Natural killer cell treated with Interleukin-12 subunit alpha and Interleukin-12 subunit beta and Interleukin-15 and Interleukin-18, amount 100 ng/mL, for 72 hours (primary cell): ENCODE measurements around the gene MUC16. TPM values are rescaled to one million over a fixed set of nuclear protein-coding genes. Genes with fewer than 3 reads are reported as not detected.
A peak's percentile ranks its signal among the peaks of the same experiment; 100 is the strongest.
"Not testable (repeated sequence)": the region's sequence is repeated elsewhere in the genome, so short reads cannot be mapped to it uniquely, and the experiment has no call there.

Experiments used
- ATAC-seq, 2 donors: fragments of 150-1000 bp; cut with Tn5 transposase in 1 of 2; sonication (Bioruptor Pico), chemical (Tn5 transposase) in 1 of 2; 2 replicates each; pipeline ENCODE4 v1.10.0; 2021
- DNase-seq: peaks from one replicate; pipeline ENCODE4 v3.0.0; 2022; ENCODE audit warnings: low spot score
- H3K27ac Mint-ChIP-seq, 2 donors: 1 replicate in 1 of 2; 2 replicates in 1 of 2; pipeline ENCODE4 v1.8.0; 2022; ENCODE audit warnings: mixed read lengths in 2 of 2, mild to moderate bottlenecking in 1 of 2, moderate library complexity in 1 of 2
- H3K27me3 Mint-ChIP-seq, 2 donors: 1 replicate in 1 of 2; 2 replicates in 1 of 2; pipeline ENCODE4 v1.8.0; 2022; ENCODE audit warnings: mixed read lengths in 2 of 2
- H3K36me3 Mint-ChIP-seq: one replicate; pipeline ENCODE4 v1.8.0; 2022; ENCODE audit warnings: mixed read lengths
- H3K4me1 Mint-ChIP-seq, 2 donors: 1 replicate in 1 of 2; 2 replicates in 1 of 2; pipeline ENCODE4 v1.8.0; 2022; ENCODE audit warnings: low read depth in 2 of 2, mixed read lengths in 2 of 2, mild to moderate bottlenecking in 1 of 2
- H3K4me3 Mint-ChIP-seq: one replicate; pipeline ENCODE4 v1.8.0; 2022; ENCODE audit warnings: mixed read lengths
- H3K9me3 Mint-ChIP-seq: 2 replicates; pipeline ENCODE4 v1.8.0; 2022; ENCODE audit warnings: mixed read lengths
- total RNA-seq, 2 donors: library from RNA; stranded (reverse); gene quantifications; one replicate each; pipeline ENCODE4 v1.2.3, GENCODE V29; 2022

The MUC16 gene
- under 1 TPM in 1 of 2 donors, not detected in 1; 0.03 TPM for total RNA-seq

- DNase-seq, result no peak
- Mint-ChIP-seq H3K27ac (no peak within 1 kb of the TSS), H3K4me3 (no peak within 1 kb of the TSS)
Measured at GRCh38 chr19:9009935-9010651, at the start of gene MUC16. MUC16 (minus strand) TSS chr19:9010409.

GRCh38 chr19:9058905-9059667 lies 48.9 kb upstream of the MUC16 start:
- Mint-ChIP-seq H3K27me3 (peaks cover 4 to 11% of the 10 kb centered on the region in 2 donors), H3K27ac (no peak overlapping the region), H3K9me3 (no peaks in the 10 kb centered on the region), H3K4me3 (no peak overlapping the region), H3K4me1 (no peaks in the 10 kb centered on the region), H3K36me3 (no peaks in the 10 kb centered on the region)
- no peak for DNase-seq
- ATAC-seq, result no peak

More at GRCh38 chr19:9009935-9010651, at the start of gene MUC16:
- ATAC-seq, result peak; percentile 34
- Mint-ChIP-seq H3K27me3 (peaks cover 6 to 12% of the 10 kb centered on the region in 2 donors), H3K9me3 (no peaks in the 10 kb centered on the region), H3K4me1 (no peaks in the 10 kb centered on the region), H3K36me3 (no peaks in the 10 kb centered on the region)

DNA sequence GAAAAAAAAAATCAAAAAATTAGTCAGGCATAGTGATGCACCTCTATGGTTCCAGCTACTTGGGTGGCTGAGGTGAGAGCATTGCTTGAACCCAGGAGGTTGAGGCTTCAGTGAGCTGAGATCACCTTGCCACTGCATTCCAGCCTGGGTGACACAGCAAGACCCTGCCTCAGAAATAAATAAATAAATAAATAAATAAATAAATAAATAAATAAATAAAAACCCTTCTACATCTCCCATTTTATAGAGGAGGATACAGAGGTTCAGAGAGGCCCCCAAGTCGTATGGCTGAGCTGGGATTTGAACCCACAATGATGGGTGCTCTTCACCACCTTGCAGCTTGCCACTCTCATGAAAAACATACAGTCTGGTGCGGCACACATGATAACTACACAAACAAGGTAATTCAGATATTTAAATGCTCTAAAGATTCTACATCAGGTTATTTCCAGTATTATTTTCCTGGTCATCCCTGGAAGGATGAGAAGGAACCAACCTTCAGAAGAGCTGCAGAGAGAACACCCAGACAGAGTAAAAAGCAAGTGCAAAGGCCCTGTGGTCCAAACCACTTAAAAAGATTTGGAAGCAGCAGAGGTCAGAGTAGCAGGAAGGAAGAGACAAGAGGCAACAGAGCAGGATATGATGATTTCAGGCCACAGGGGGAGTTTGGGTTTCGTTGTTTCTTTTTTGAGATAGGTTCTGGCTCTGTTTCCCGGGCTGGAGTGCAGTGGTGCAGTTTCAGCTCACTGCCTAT lies 47.5 kb upstream of the MUC16 start:
- no peak overlapping the region for H3K27ac Mint-ChIP-seq
- DNase-seq (no peak), ATAC-seq (no peak)
- no peaks in the 10 kb centered on the region for H3K36me3 Mint-ChIP-seq
- no peaks in the 10 kb centered on the region for H3K9me3 Mint-ChIP-seq
- H3K4me1 Mint-ChIP-seq, result no peaks in the 10 kb centered on the region
- peaks cover 4 to 9% of the 10 kb centered on the region in 2 donors for H3K27me3 Mint-ChIP-seq
- no peak overlapping the region for H3K4me3 Mint-ChIP-seq

DNA sequence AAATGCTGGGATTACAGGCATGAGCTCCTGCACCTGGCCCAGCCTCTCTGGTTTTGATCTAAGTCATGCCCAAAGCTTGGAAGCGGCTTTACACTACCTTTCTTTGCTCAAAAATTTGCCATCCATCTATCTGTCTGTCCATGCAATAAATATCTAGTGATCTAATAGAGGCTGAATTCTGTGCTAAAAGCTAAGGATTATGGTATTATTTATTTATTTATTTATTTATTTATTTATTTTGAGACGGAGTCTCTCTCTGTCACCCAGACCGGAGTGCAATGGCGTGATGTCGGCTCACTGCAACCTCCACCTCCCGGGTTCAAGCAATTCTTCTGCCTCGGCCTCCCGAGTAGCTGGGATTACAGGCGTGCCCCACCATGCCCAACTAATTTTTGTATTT lies 45.9 kb upstream of the MUC16 start:
- not testable (repeated sequence) for ATAC-seq, H3K4me1 Mint-ChIP-seq, H3K27ac Mint-ChIP-seq, H3K27me3 Mint-ChIP-seq, DNase-seq, H3K4me3 Mint-ChIP-seq, H3K9me3 Mint-ChIP-seq, H3K36me3 Mint-ChIP-seq

- H3K4me3 Mint-ChIP-seq, result no peak overlapping the region
- no peak for ATAC-seq
- H3K4me1 Mint-ChIP-seq, result no peaks in the 10 kb centered on the region
- H3K27ac Mint-ChIP-seq, result no peak overlapping the region
- no peak for DNase-seq
- no peaks in the 10 kb centered on the region for H3K36me3 Mint-ChIP-seq
- peaks cover 7% of the 10 kb centered on the region in 2 donors for H3K27me3 Mint-ChIP-seq
- no peaks in the 10 kb centered on the region for H3K9me3 Mint-ChIP-seq
Measured at GRCh38 chr19:9054765-9055164, 44.6 kb upstream of the MUC16 start.

GRCh38 chr19:9054207-9054606 lies 44.0 kb upstream of the MUC16 start:
- H3K27ac Mint-ChIP-seq, result no peak overlapping the region
- no peaks in the 10 kb centered on the region for H3K9me3 Mint-ChIP-seq
- ATAC-seq (no peak), DNase-seq (no peak)
- peaks cover 7% of the 10 kb centered on the region in 2 donors for H3K27me3 Mint-ChIP-seq
- H3K4me1 Mint-ChIP-seq, result no peaks in the 10 kb centered on the region
- H3K36me3 Mint-ChIP-seq, result no peaks in the 10 kb centered on the region
- H3K4me3 Mint-ChIP-seq, result no peak overlapping the region

- H3K4me1 Mint-ChIP-seq, H3K36me3 Mint-ChIP-seq, ATAC-seq, H3K4me3 Mint-ChIP-seq, DNase-seq, H3K27ac Mint-ChIP-seq, H3K27me3 Mint-ChIP-seq, H3K9me3 Mint-ChIP-seq: not testable (repeated sequence)
Measured at GRCh38 chr19:9053674-9054073, 43.5 kb upstream of the MUC16 start.

DNA sequence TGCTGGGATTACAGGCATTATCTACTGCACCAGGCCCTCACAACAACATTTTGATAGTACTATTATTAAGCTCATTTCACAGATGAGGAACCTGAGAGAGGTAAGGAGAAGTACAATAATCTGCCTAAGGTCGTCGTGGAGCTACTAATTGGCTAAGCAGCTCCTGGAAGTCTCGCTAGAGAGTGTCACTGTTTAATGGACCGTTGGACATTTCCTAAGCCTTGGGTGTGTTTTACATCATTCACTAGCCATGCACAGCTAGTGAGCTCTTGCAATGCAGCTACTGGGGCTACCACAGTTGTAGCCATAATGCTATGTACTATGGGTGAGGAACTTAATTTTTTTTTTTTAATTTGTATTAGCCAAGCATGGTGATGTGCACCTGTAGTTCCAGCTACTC lies 42.7 kb upstream of the MUC16 start:
- DNase-seq, result no peak
- Mint-ChIP-seq H3K9me3 (no peaks in the 10 kb centered on the region), H3K27ac (no peak overlapping the region), H3K27me3 (peaks cover 6 to 7% of the 10 kb centered on the region in 2 donors), H3K4me1 (no peaks in the 10 kb centered on the region), H3K36me3 (no peaks in the 10 kb centered on the region), H3K4me3 (no peak overlapping the region)
- no peak for ATAC-seq

GRCh38 chr19:9046694-9047093 lies 36.5 kb upstream of the MUC16 start:
- peaks cover 16% of the 10 kb centered on the region in 2 donors for H3K27me3 Mint-ChIP-seq
- ATAC-seq (no peak), DNase-seq (no peak)
- no peak overlapping the region for H3K27ac Mint-ChIP-seq
- no peaks in the 10 kb centered on the region for H3K4me1 Mint-ChIP-seq
- H3K9me3 Mint-ChIP-seq, result no peaks in the 10 kb centered on the region
- H3K36me3 Mint-ChIP-seq, result no peaks in the 10 kb centered on the region
- no peak overlapping the region for H3K4me3 Mint-ChIP-seq

DNA sequence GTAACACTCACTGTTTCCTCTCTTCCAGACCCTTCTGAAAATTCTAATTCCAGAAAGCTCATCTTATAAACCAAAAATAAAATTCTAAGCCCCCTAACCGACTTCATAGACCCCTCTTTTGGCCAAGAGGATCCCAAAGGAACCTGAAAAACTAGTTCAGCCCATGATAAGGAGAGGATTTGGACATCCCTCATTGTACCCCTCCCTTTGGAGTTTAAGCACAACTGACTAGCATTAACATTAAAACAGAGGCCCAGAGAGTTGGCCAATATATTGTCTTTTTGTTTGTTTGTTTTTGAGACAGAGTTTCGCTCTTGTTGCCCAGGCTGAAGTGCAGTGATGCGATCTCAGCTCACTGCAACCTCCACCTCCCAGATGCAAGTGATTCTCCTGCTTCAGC lies 34.2 kb upstream of the MUC16 start:
- Mint-ChIP-seq H3K27me3 (peaks cover 13 to 22% of the 10 kb centered on the region in 2 donors), H3K9me3 (no peaks in the 10 kb centered on the region), H3K36me3 (no peaks in the 10 kb centered on the region), H3K4me1 (no peaks in the 10 kb centered on the region), H3K4me3 (no peak overlapping the region), H3K27ac (no peak overlapping the region)
- no peak for DNase-seq
- ATAC-seq, result no peak

DNA sequence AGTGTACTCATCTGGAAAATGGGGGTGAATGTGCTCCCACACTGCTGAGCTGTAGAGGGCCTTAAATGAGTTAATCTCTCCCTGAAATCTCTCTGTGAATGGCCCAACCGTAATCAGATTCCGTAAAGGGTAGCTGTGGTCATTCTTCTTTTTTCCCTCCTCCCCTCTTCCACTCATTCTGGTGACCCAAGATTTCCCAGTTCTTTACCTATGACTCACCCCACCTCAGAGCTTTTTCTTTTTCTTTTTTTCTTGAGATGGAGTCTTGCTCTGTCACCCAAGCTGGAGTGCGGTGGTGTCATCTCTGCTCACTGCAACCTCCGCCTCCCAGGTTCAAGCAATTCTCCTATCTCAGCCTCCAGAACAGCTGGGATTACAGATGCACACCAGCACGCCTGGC lies 33.3 kb upstream of the MUC16 start:
- Mint-ChIP-seq H3K4me3 (no peak overlapping the region), H3K36me3 (no peaks in the 10 kb centered on the region), H3K27ac (no peak overlapping the region), H3K9me3 (no peaks in the 10 kb centered on the region), H3K4me1 (no peaks in the 10 kb centered on the region), H3K27me3 (peaks cover 13 to 22% of the 10 kb centered on the region in 2 donors)
- ATAC-seq, result no peak
- DNase-seq, result no peak

DNA sequence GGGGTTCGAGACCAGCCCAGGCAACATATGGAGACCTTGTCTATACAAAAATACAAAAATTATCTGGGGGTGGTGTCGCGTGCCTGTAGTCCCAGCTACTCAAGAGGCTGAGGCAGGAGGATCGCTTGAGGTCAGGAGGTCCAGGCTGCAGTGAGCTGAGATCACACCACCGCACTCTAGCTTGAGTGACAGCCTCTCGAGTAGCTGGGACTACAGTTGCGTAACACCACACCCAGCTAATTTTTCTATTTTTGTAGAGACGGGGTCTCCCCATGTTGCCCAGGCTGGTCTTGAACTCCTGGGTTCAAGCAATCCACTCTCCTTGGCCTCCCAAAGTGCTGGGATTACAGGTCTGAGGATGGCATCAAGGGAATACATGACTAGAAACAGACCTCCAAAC lies 30.8 kb upstream of the MUC16 start:
- Mint-ChIP-seq H3K4me1 (no peaks in the 10 kb centered on the region), H3K36me3 (no peaks in the 10 kb centered on the region), H3K27me3 (peaks cover 9 to 28% of the 10 kb centered on the region in 2 donors), H3K9me3 (no peaks in the 10 kb centered on the region), H3K4me3 (no peak overlapping the region), H3K27ac (no peak overlapping the region)
- DNase-seq (no peak), ATAC-seq (no peak)

DNA sequence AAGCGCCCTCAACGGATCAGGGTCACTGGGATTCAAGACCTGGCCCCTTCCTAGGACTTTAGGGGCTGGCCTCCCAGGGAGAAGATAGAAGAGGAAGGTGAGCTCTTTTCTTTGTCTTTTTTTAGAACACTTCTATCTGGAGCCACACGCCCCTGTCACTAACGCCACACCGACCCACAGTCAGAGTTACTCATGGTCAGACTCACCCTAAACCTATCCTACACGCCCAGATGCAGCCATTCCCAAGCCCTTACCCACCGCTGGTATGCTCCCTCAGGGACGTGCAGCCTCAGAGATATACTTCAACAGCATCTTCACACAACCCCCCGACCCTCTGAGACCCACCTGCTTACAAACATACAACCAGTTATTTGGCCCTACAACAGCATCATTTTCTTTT lies 29.9 kb upstream of the MUC16 start:
- Mint-ChIP-seq H3K4me3 (no peak overlapping the region), H3K9me3 (no peaks in the 10 kb centered on the region), H3K36me3 (no peaks in the 10 kb centered on the region), H3K4me1 (no peaks in the 10 kb centered on the region), H3K27me3 (peaks cover 9 to 24% of the 10 kb centered on the region in 2 donors), H3K27ac (no peak overlapping the region)
- DNase-seq (no peak), ATAC-seq (no peak)

GRCh38 chr19:9039728-9040127 lies 29.5 kb upstream of the MUC16 start:
- no peaks in the 10 kb centered on the region for H3K36me3 Mint-ChIP-seq
- no peak overlapping the region for H3K4me3 Mint-ChIP-seq
- no peak for ATAC-seq
- H3K4me1 Mint-ChIP-seq, result no peaks in the 10 kb centered on the region
- H3K27me3 Mint-ChIP-seq, result peaks cover 9 to 24% of the 10 kb centered on the region in 2 donors
- H3K27ac Mint-ChIP-seq, result no peak overlapping the region
- no peak for DNase-seq
- no peaks in the 10 kb centered on the region for H3K9me3 Mint-ChIP-seq
